HepG2 (cell line): ENCODE data around the gene PTPRM. TPM values are rescaled to one million over a fixed set of nuclear protein-coding genes. Genes with fewer than 3 reads are reported as not detected.

Source experiments
- ASH2L ChIP-seq: fragments of 300-600, 200-600 bp; sonication (generic); IDR thresholded peaks from 2 replicates; pipeline ENCODE4 v1.7.0; 2017; ENCODE audit warnings: low read depth, mild to moderate bottlenecking, moderate library complexity, mixed read lengths, low read length; ENCODE audit not compliant: insufficient read length
- CERS6 ChIP-seq: sonication (generic); formaldehyde crosslinking; IDR thresholded peaks from 2 replicates; pipeline ENCODE4 v1.5.0; 2020; ENCODE audit warnings: missing genetic modification reagents
- CHD4 ChIP-seq: fragments of 200-600 bp; sonication (generic); IDR thresholded peaks from 2 replicates; pipeline ENCODE4 v1.7.0; 2017; ENCODE audit warnings: mild to moderate bottlenecking, low read length, borderline replicate concordance
- DR1 ChIP-seq: sonication (generic); formaldehyde crosslinking; IDR thresholded peaks from 2 replicates; pipeline ENCODE4 v1.8.0; 2021; ENCODE audit warnings: mild to moderate bottlenecking, missing genetic modification reagents, inconsistent platforms
- FOXK2 ChIP-seq: fragments of 450-650 bp; IDR thresholded peaks from 2 replicates; pipeline ENCODE4 v1.6.1; 2016
- GABPB1 ChIP-seq: IDR thresholded peaks from 2 replicates; pipeline ENCODE4 v1.6.1; 2016; ENCODE audit warnings: mild to moderate bottlenecking, missing genetic modification reagents, moderate library complexity, missing compliant biosample characterization
- HNF1B ChIP-seq: sonication (generic); formaldehyde crosslinking; IDR thresholded peaks from 2 replicates; pipeline ENCODE4 v1.5.1; 2020; ENCODE audit warnings: mild to moderate bottlenecking, moderate library complexity, missing genetic modification reagents
- ISX ChIP-seq: sonication (generic); formaldehyde crosslinking; conservative IDR thresholded peaks from 2 replicates; pipeline ENCODE4 v1.5.0; 2020; ENCODE audit warnings: missing genetic modification reagents
- MZF1 ChIP-seq: sonication (generic); formaldehyde crosslinking; IDR thresholded peaks from 2 replicates; pipeline ENCODE4 v1.8.1; 2023; ENCODE audit warnings: mild to moderate bottlenecking, missing genetic modification reagents, borderline replicate concordance
- NCOA5 ChIP-seq: sonication (generic); formaldehyde crosslinking; IDR thresholded peaks from 2 replicates; pipeline ENCODE4 v1.4.0; 2020; ENCODE audit warnings: missing genetic modification reagents
- NFKB2 ChIP-seq: sonication (generic); formaldehyde crosslinking; IDR thresholded peaks from 2 replicates; pipeline ENCODE4 v1.4.0; 2020; ENCODE audit warnings: missing genetic modification reagents, borderline replicate concordance
- NFYB ChIP-seq: sonication (generic); formaldehyde crosslinking; IDR thresholded peaks from 2 replicates; pipeline ENCODE4 v1.4.0; 2020; ENCODE audit warnings: missing genetic modification reagents
- POLR2A ChIP-seq, 2 experiments: IDR thresholded peaks; 2 replicates each; pipeline ENCODE4 v1.6.1; 2011; ENCODE audit warnings: low read depth in 2 of 2, low read length in 2 of 2, mild to moderate bottlenecking in 1 of 2, moderate library complexity in 1 of 2; ENCODE audit not compliant: insufficient read depth in 1 of 2
- SKI ChIP-seq: fragments of 450-650 bp; IDR thresholded peaks from one replicate; pipeline ENCODE4 v1.6.1; 2018; ENCODE audit warnings: mild to moderate bottlenecking; ENCODE audit not compliant: partially characterized antibody
- SMAD1 ChIP-seq: sonication (generic); formaldehyde crosslinking; IDR thresholded peaks from 2 replicates; pipeline ENCODE4 v1.4.0; 2020; ENCODE audit warnings: missing genetic modification reagents, low read depth, mild to moderate bottlenecking, borderline replicate concordance
- SRY ChIP-seq: sonication (generic); formaldehyde crosslinking; IDR thresholded peaks from 2 replicates; pipeline ENCODE4 v1.8.0; 2022; ENCODE audit warnings: mild to moderate bottlenecking, missing genetic modification reagents
- ZBTB7A ChIP-seq: sonication (generic); formaldehyde crosslinking; IDR thresholded peaks from 2 replicates; pipeline ENCODE4 v1.8.0; 2022; ENCODE audit warnings: mild to moderate bottlenecking, missing genetic modification reagents
- ZKSCAN5 ChIP-seq: sonication (generic); formaldehyde crosslinking; IDR thresholded peaks from 2 replicates; pipeline ENCODE4 v1.5.1; 2020; ENCODE audit warnings: mild to moderate bottlenecking, missing genetic modification reagents
- ZNF317 ChIP-seq: sonication (generic); formaldehyde crosslinking; IDR thresholded peaks from 2 replicates; pipeline ENCODE4 v1.5.0; 2020; ENCODE audit warnings: mild to moderate bottlenecking, missing genetic modification reagents
- ZNF430 ChIP-seq: sonication (generic); formaldehyde crosslinking; IDR thresholded peaks from 2 replicates; pipeline ENCODE4 v1.9.0; 2021; ENCODE audit warnings: mild to moderate bottlenecking, missing genetic modification reagents
- ZNF468 ChIP-seq: sonication (generic); formaldehyde crosslinking; IDR thresholded peaks from 2 replicates; pipeline ENCODE4 v1.8.0; 2022; ENCODE audit warnings: mild to moderate bottlenecking, moderate library complexity, missing genetic modification reagents
- ZNF510 ChIP-seq: sonication (generic); formaldehyde crosslinking; IDR thresholded peaks from 2 replicates; pipeline ENCODE4 v1.4.0; 2020; ENCODE audit warnings: low read depth, mild to moderate bottlenecking, missing genetic modification reagents
- ZNF790 ChIP-seq: sonication (generic); formaldehyde crosslinking; IDR thresholded peaks from 2 replicates; pipeline ENCODE4 v1.8.0; 2022; ENCODE audit warnings: missing genetic modification reagents, mild to moderate bottlenecking, borderline replicate concordance
- ZSCAN9 ChIP-seq: IDR thresholded peaks from 2 replicates; pipeline ENCODE4 v1.6.1; 2016; ENCODE audit warnings: borderline replicate concordance
- polyA plus RNA-seq, 8 experiments: library from polyadenylated mRNA; depleted of rRNA in 3 of 8; stranded (reverse) in 7 of 8; unstranded in 1 of 8; fragments of >200 nt; fragmentation: Illumina TruSeq in 4 of 8; extraction: Trizol in 4 of 8; gene quantifications; 2 replicates each; pipeline versions ENCODE4 v1.2.1 to v1.2.3, GENCODE V29; 2011 to 2016; ENCODE audit warnings: low read depth in 4 of 8, missing spikeins in 1 of 8, mixed read lengths in 1 of 8; ENCODE audit not compliant: insufficient read depth in 1 of 8
- total RNA-seq, 5 experiments: library from RNA; depleted of rRNA; stranded (reverse); fragments of >200 nt; fragmentation: Illumina TruSeq; extraction: Trizol; gene quantifications; 2 replicates each; pipeline ENCODE4 v1.2.3, GENCODE V29; 2016; ENCODE audit warnings: low read depth in 1 of 5
- TF ChIP-seq, protein P1 (sequence below): sonication (generic); formaldehyde crosslinking; IDR thresholded peaks from 2 replicates; pipeline ENCODE4 v1.9.0; 2021; ENCODE audit warnings: missing genetic modification reagents, mild to moderate bottlenecking, borderline replicate concordance
- TF ChIP-seq, protein P2 (sequence below): sonication (generic); formaldehyde crosslinking; conservative IDR thresholded peaks from 2 replicates; pipeline ENCODE4 v1.4.0; 2020; ENCODE audit warnings: missing genetic modification reagents

PTPRM gene
- total and polyA plus RNA-seq, 2 of the 13 experiments (the other 11 are each of a cell fraction or from before 2014, with no cell fraction given), result 12.6 to 108 TPM

GRCh38 chr18:8341481-8342230, 774.5 kb downstream of the PTPRM start (continued):
- no peak for TF ChIP-seq ZNF468 (CRISPR knock-in tag)
- TF ChIP-seq SKI, result peak; percentile 58
- peak; percentile 98 for TF ChIP-seq HNF1B (CRISPR knock-in tag)
- TF ChIP-seq ZNF317 (CRISPR knock-in tag), result no peak
- TF ChIP-seq CHD4, result no peak
- TF ChIP-seq, protein P1, sequence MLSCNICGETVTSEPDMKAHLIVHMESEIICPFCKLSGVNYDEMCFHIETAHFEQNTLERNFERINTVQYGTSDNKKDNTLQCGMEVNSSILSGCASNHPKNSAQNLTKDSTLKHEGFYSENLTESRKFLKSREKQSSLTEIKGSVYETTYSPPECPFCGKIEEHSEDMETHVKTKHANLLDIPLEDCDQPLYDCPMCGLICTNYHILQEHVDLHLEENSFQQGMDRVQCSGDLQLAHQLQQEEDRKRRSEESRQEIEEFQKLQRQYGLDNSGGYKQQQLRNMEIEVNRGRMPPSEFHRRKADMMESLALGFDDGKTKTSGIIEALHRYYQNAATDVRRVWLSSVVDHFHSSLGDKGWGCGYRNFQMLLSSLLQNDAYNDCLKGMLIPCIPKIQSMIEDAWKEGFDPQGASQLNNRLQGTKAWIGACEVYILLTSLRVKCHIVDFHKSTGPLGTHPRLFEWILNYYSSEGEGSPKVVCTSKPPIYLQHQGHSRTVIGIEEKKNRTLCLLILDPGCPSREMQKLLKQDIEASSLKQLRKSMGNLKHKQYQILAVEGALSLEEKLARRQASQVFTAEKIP (CRISPR knock-in tag), result no peak
- TF ChIP-seq NFKB2 (CRISPR knock-in tag), result no peak
- TF ChIP-seq MZF1, result no peak
- TF ChIP-seq SMAD1 (CRISPR knock-in tag), result no peak
- TF ChIP-seq FOXK2, result peak; percentile 72
- TF ChIP-seq ASH2L, result peak; percentile 84
- TF ChIP-seq NFYB (CRISPR knock-in tag), result 0 out of 2 replicates have a peak, but pooled peaks have one; percentile 15
- TF ChIP-seq NCOA5, result no peak
- no peak for TF ChIP-seq ZNF430 (CRISPR knock-in tag)
- no peak; the same call in 1 of the 2 replicates for TF ChIP-seq ZSCAN9 (CRISPR knock-in tag)
- TF ChIP-seq GABPB1 (CRISPR knock-in tag), result no peak
- no peak for TF ChIP-seq DR1 (CRISPR knock-in tag)
- no peak for TF ChIP-seq ZKSCAN5 (CRISPR knock-in tag)
- TF ChIP-seq ZBTB7A (CRISPR knock-in tag), result no peak; the same call in 1 of the 2 replicates
- no peak for TF ChIP-seq SRY (CRISPR knock-in tag)
- TF ChIP-seq ISX (CRISPR knock-in tag), result no peak
- no peak for TF ChIP-seq ZNF510
- TF ChIP-seq, protein P2, sequence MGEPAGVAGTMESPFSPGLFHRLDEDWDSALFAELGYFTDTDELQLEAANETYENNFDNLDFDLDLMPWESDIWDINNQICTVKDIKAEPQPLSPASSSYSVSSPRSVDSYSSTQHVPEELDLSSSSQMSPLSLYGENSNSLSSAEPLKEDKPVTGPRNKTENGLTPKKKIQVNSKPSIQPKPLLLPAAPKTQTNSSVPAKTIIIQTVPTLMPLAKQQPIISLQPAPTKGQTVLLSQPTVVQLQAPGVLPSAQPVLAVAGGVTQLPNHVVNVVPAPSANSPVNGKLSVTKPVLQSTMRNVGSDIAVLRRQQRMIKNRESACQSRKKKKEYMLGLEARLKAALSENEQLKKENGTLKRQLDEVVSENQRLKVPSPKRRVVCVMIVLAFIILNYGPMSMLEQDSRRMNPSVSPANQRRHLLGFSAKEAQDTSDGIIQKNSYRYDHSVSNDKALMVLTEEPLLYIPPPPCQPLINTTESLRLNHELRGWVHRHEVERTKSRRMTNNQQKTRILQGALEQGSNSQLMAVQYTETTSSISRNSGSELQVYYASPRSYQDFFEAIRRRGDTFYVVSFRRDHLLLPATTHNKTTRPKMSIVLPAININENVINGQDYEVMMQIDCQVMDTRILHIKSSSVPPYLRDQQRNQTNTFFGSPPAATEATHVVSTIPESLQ (CRISPR knock-in tag), result no peak
- no peak for TF ChIP-seq CERS6 (CRISPR knock-in tag)
- no peak for TF ChIP-seq ZNF790
- peak in 1 of 2 experiments; percentile 55; a peak in 2 of 4 replicates for TF ChIP-seq POLR2A (IDR thresholded peaks at IDR 0.05; ENCODE audit: insufficient read depth in 1 of 2, low read depth in 2 of 2, low read length in 2 of 2)
